ENCODE data around the gene RAP1GAP2.

DNA sequence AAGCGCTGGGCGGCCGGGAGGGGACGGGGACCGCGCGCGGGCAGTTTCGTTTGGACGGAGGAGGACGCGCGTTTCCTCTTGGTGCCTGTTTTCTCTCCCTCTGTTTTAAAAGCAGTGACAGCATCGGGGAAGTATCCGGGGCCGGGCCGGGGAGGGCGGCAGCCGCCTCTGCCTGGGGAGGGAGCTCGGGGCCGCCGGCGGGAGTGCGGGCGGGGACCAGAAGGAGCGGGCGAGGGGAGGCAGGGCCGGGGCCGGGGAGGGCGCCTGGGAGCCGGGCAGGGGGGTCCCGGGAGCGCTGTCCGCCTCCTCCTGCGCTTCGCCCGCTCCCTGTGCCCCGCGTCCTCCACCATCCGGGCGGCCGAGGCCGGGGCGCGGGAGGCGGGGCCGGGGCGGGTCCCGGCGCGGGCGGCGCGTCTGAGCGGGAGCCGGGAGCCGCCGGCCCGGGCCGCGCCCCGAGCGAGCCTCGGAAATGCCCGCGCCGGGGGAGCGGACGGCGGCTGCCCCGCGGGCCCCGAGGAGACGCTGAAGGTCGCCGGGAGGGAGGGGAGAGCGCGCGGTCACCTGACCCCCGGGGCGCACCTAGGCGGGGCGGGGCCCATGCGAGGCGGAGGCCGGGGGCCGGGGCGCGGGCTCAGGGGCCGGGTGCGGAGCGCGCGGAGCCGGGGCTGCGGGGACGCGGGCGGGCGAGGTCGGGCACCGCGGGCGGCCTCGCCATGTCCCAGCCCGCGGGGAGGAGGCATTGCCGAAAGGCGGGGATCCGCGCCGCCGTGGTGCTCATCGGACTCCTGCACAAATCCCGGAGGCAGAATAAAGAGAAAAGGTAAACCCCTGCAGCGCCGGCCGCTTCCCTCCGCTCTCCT lies 57.3 kb downstream of the RAP1GAP2 start:
- TF ChIP-seq, protein P1, sequence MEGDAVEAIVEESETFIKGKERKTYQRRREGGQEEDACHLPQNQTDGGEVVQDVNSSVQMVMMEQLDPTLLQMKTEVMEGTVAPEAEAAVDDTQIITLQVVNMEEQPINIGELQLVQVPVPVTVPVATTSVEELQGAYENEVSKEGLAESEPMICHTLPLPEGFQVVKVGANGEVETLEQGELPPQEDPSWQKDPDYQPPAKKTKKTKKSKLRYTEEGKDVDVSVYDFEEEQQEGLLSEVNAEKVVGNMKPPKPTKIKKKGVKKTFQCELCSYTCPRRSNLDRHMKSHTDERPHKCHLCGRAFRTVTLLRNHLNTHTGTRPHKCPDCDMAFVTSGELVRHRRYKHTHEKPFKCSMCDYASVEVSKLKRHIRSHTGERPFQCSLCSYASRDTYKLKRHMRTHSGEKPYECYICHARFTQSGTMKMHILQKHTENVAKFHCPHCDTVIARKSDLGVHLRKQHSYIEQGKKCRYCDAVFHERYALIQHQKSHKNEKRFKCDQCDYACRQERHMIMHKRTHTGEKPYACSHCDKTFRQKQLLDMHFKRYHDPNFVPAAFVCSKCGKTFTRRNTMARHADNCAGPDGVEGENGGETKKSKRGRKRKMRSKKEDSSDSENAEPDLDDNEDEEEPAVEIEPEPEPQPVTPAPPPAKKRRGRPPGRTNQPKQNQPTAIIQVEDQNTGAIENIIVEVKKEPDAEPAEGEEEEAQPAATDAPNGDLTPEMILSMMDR (conservative IDR thresholded peaks at IDR 0.05; ENCODE audit: low read length), result no peak
- no peak for TF ChIP-seq EZH2phosphoT487 (IDR thresholded peaks at IDR 0.05; ENCODE audit: borderline replicate concordance, low read depth, low read length)
